ENCODE results near the gene RGL1. TPM values are rescaled to one million over a fixed set of nuclear protein-coding genes. Genes with fewer than 3 reads are reported as not detected.

The RGL1 gene
- total RNA-seq, 1 experiment from 2014 or later = 4.8 TPM

GRCh38 chr1:183954496-183954895 lies 149.6 kb downstream of the RGL1 start:
- intact Hi-C loops (cut with micrococcal nuclease; ENCODE audit: unreplicated experiment) = loop anchor here (10.0 kb wide), 1 partner anchor 260 kb away; no protein-coding TSS in a partner anchor
- Mint-ChIP-seq H3K4me3 (ENCODE audit: low read depth, unreplicated experiment) (no peak overlapping the region), H3K4me1 (ENCODE audit: low read depth, unreplicated experiment) (peaks cover 9% of the 10 kb centered on the region), H3K9me3 (ENCODE audit: low read depth, unreplicated experiment) (peaks cover 3% of the 10 kb centered on the region), H3K27ac (ENCODE audit: unreplicated experiment) (no peak overlapping the region), H3K36me3 (ENCODE audit: insufficient read depth, unreplicated experiment) (no peaks in the 10 kb centered on the region), H3K27me3 (ENCODE audit: unreplicated experiment) (no peaks in the 10 kb centered on the region)
- CTCF ChIA-PET = no interaction called here
- TF ChIP-seq, protein P1, sequence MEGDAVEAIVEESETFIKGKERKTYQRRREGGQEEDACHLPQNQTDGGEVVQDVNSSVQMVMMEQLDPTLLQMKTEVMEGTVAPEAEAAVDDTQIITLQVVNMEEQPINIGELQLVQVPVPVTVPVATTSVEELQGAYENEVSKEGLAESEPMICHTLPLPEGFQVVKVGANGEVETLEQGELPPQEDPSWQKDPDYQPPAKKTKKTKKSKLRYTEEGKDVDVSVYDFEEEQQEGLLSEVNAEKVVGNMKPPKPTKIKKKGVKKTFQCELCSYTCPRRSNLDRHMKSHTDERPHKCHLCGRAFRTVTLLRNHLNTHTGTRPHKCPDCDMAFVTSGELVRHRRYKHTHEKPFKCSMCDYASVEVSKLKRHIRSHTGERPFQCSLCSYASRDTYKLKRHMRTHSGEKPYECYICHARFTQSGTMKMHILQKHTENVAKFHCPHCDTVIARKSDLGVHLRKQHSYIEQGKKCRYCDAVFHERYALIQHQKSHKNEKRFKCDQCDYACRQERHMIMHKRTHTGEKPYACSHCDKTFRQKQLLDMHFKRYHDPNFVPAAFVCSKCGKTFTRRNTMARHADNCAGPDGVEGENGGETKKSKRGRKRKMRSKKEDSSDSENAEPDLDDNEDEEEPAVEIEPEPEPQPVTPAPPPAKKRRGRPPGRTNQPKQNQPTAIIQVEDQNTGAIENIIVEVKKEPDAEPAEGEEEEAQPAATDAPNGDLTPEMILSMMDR (IDR thresholded peaks at IDR 0.05; ENCODE audit: unreplicated experiment) = no peak
- DNase-seq = no peak
- no TSS peak for BruUV-seq (replicated peaks)

DNA sequence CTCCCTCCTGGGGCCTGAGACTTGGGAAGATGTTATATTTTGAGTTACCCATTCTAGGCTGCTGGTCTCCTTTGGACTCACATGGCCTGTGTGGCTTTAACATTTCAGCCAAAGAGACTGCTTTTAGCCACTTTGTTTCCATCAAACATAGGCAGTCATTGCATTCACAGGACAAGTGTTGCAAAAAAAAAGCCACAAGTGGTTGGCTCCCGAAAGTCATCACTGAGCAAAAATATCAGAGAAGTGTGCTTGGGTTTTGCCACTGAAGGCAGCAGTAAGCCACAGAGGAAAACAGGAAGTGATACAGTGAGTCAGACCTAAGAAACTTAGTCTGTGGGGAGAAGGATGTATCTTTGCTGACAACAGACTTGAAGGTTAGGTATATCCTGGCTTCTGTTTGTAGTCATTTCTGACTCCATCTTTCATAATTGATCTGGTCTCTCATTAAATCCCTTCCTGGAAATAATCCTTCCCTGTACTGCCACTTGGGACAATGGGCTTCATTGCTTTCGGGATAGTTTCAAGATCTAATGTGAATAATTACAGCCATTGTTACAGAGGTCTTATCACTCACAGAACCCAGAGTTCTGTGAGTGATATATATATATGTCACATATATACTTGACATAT lies 151.8 kb downstream of the RGL1 start:
- no peak overlapping the region for H3K4me3 Mint-ChIP-seq (ENCODE audit: low read depth, unreplicated experiment)
- no peaks in the 10 kb centered on the region for H3K36me3 Mint-ChIP-seq (ENCODE audit: insufficient read depth, unreplicated experiment)
- no peaks in the 10 kb centered on the region for H3K27me3 Mint-ChIP-seq (ENCODE audit: unreplicated experiment)
- TF ChIP-seq, protein P1 (IDR thresholded peaks at IDR 0.05; ENCODE audit: unreplicated experiment) = no peak
- intact Hi-C loops (cut with micrococcal nuclease; ENCODE audit: unreplicated experiment) = loop anchor here (2.0 to 10.0 kb wide), 2 partner anchors 94 to 258 kb away; partner anchors contain the start of gene TSEN15
- no peak overlapping the region for H3K27ac Mint-ChIP-seq (ENCODE audit: unreplicated experiment)
- BruUV-seq (replicated peaks) = no TSS peak
- H3K9me3 Mint-ChIP-seq (ENCODE audit: low read depth, unreplicated experiment) = no peaks in the 10 kb centered on the region
- peaks cover 9% of the 10 kb centered on the region for H3K4me1 Mint-ChIP-seq (ENCODE audit: low read depth, unreplicated experiment)
- DNase-seq = peak; percentile 31
- CTCF ChIA-PET = no interaction called here

GRCh38 chr1:183957216-183957830 lies 152.4 kb downstream of the RGL1 start:
- BruUV-seq (replicated peaks) = no TSS peak
- DNase-seq = no peak
- Mint-ChIP-seq H3K9me3 (ENCODE audit: low read depth, unreplicated experiment) (no peaks in the 10 kb centered on the region), H3K27me3 (ENCODE audit: unreplicated experiment) (no peaks in the 10 kb centered on the region), H3K36me3 (ENCODE audit: insufficient read depth, unreplicated experiment) (no peaks in the 10 kb centered on the region), H3K4me3 (ENCODE audit: low read depth, unreplicated experiment) (no peak overlapping the region), H3K27ac (ENCODE audit: unreplicated experiment) (no peak overlapping the region), H3K4me1 (ENCODE audit: low read depth, unreplicated experiment) (peaks cover 9% of the 10 kb centered on the region)
- intact Hi-C loops (cut with micrococcal nuclease; ENCODE audit: unreplicated experiment) = loop anchor here (2.0 to 10.0 kb wide), 2 partner anchors 93 to 257 kb away; partner anchors contain the start of gene TSEN15
- TF ChIP-seq, protein P1 (IDR thresholded peaks at IDR 0.05; ENCODE audit: unreplicated experiment) = no peak
- CTCF ChIA-PET = no interaction called here

- intact Hi-C loops (cut with micrococcal nuclease; ENCODE audit: unreplicated experiment) = loop anchor here (10.0 kb wide), 1 partner anchor 256 kb away; no protein-coding TSS in a partner anchor
- H3K4me3 Mint-ChIP-seq (ENCODE audit: low read depth, unreplicated experiment) = no peak overlapping the region
- H3K9me3 Mint-ChIP-seq (ENCODE audit: low read depth, unreplicated experiment) = no peaks in the 10 kb centered on the region
- CTCF ChIA-PET = no interaction called here
- H3K27me3 Mint-ChIP-seq (ENCODE audit: unreplicated experiment) = no peaks in the 10 kb centered on the region
- BruUV-seq (replicated peaks) = no TSS peak
- no peak for DNase-seq
- H3K4me1 Mint-ChIP-seq (ENCODE audit: low read depth, unreplicated experiment) = peaks cover 9% of the 10 kb centered on the region
- no peak overlapping the region for H3K27ac Mint-ChIP-seq (ENCODE audit: unreplicated experiment)
- no peaks in the 10 kb centered on the region for H3K36me3 Mint-ChIP-seq (ENCODE audit: insufficient read depth, unreplicated experiment)
- TF ChIP-seq, protein P1 (IDR thresholded peaks at IDR 0.05; ENCODE audit: unreplicated experiment) = no peak
These were observed 154.0 kb downstream of the RGL1 start for GRCh38 chr1:183958958-183959357.
